Natural killer cell (primary cell): ENCODE data around the gene DDX23. TPM values are rescaled to one million over a fixed set of nuclear protein-coding genes. Genes with fewer than 3 reads are reported as not detected.

Source experiments
- ATAC-seq, 3 donors: fragments of 150-1000 bp in 2 of 3; fragments of 200-7000 bp in 1 of 3; cut with Tn5 transposase; 1 replicate in 1 of 3; 2 replicates in 2 of 3; pipeline ENCODE4 v1.10.0; 2021; ENCODE audit warnings: mild to moderate bottlenecking in 2 of 3, moderate library complexity in 2 of 3
- DNase-seq, 2 donors: peaks; one replicate each; pipeline versions ENCODE4 v3.0.0 to v3.0.0-alpha.2; 2013 to 2021; ENCODE audit warnings: mixed read lengths in 1 of 2
- H3K27ac ChIP-seq: one replicate; pipeline ENCODE4 v1.5.1; 2013; ENCODE audit warnings: mild to moderate bottlenecking, low read length
- H3K27me3 ChIP-seq: one replicate; pipeline ENCODE4 v1.6.1; 2013; ENCODE audit warnings: low read length; ENCODE audit not compliant: control insufficient read depth, insufficient read depth
- H3K36me3 ChIP-seq: one replicate; pipeline ENCODE4 v1.6.1; 2013; ENCODE audit warnings: low read length; ENCODE audit not compliant: control insufficient read depth, insufficient read depth
- H3K4me1 ChIP-seq: one replicate; pipeline ENCODE4 v1.6.1; 2013; ENCODE audit warnings: low read length; ENCODE audit not compliant: control insufficient read depth, insufficient read depth
- H3K4me3 ChIP-seq: one replicate; pipeline ENCODE4 v1.5.1; 2013; ENCODE audit warnings: low read length
- H3K9me3 ChIP-seq: one replicate; pipeline ENCODE4 v1.6.1; 2013; ENCODE audit warnings: low read length; ENCODE audit not compliant: control insufficient read depth, insufficient read depth
- H3K27ac Mint-ChIP-seq, 2 donors: one replicate each; pipeline ENCODE4 v1.8.0; 2022; ENCODE audit warnings: mild to moderate bottlenecking in 2 of 2, mixed read lengths in 2 of 2, moderate library complexity in 1 of 2
- H3K27me3 Mint-ChIP-seq, 2 donors: one replicate each; pipeline ENCODE4 v1.8.0; 2022; ENCODE audit warnings: low read depth in 2 of 2, mixed read lengths in 2 of 2
- H3K36me3 Mint-ChIP-seq: one replicate; pipeline ENCODE4 v1.8.0; 2022; ENCODE audit warnings: mixed read lengths
- H3K4me1 Mint-ChIP-seq, 2 donors: one replicate each; pipeline ENCODE4 v1.8.0; 2022; ENCODE audit warnings: mixed read lengths in 2 of 2
- H3K4me3 Mint-ChIP-seq: one replicate; pipeline ENCODE4 v1.8.0; 2022; ENCODE audit warnings: mild to moderate bottlenecking, moderate library complexity, mixed read lengths
- H3K9me3 Mint-ChIP-seq, 2 donors: one replicate each; pipeline ENCODE4 v1.8.0; 2022; ENCODE audit warnings: mixed read lengths in 2 of 2
- WGBS: methylation state at CpG from one replicate; pipeline ENCODE4 v1.1.7; 2013; ENCODE audit warnings: missing lambda C conversion rate; ENCODE audit not compliant: insufficient coverage; 5-methylcytosine and 5-hydroxymethylcytosine counted together
- intact Hi-C: fragments of 100-400 bp; cut with micrococcal nuclease; formaldehyde crosslinking; loops from one replicate; pipeline ENCODE4 v1.14.2; 2022
- total RNA-seq, 4 donors: library from RNA; stranded (reverse); fragments of 120-200 nt in 1 of 4; gene quantifications; one replicate each; pipeline versions ENCODE4 v1.2.3 to v1.2.4, GENCODE V29; 2013 to 2022
- TF ChIP-seq, protein P1 (sequence below): fragments of 200-600 bp; IDR thresholded peaks from one replicate; pipeline ENCODE4 v1.8.0; 2022; ENCODE audit warnings: antibody characterized with exemption

Gene DDX23
- total RNA-seq, 3 donors from 2014 or later (not counting 1 experiment from before 2014, with no cell fraction given): 96.0 to 123 (median 104) TPM

DNA sequence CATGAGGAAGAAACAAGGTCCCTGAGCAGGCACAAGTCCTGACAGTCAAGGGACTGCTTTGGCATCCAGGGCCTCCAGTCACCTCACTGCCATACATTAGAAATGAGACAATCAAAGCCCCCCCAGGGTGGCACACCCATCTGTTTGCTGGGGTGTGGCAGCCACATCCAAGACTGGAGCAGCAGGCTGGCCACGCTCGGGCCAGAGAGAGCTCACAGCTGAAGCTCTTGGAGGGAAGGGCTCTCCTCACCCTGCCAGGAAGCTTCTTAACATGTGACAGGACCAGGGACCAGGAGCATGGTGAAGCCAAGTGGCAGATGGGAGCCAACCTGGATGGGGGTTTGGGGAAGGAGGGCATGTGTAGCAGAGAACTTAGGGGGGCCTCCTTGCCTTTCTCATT lies 23.7 kb downstream of the DDX23 start:
- H3K4me1 Mint-ChIP-seq: peaks cover 0 to 15% of the 10 kb centered on the region in 2 donors
- H3K4me1 ChIP-seq: no peaks in the 10 kb centered on the region
- intact Hi-C loops: no loop called here
- no peaks in the 10 kb centered on the region for H3K27me3 Mint-ChIP-seq
- TF ChIP-seq, protein P1, sequence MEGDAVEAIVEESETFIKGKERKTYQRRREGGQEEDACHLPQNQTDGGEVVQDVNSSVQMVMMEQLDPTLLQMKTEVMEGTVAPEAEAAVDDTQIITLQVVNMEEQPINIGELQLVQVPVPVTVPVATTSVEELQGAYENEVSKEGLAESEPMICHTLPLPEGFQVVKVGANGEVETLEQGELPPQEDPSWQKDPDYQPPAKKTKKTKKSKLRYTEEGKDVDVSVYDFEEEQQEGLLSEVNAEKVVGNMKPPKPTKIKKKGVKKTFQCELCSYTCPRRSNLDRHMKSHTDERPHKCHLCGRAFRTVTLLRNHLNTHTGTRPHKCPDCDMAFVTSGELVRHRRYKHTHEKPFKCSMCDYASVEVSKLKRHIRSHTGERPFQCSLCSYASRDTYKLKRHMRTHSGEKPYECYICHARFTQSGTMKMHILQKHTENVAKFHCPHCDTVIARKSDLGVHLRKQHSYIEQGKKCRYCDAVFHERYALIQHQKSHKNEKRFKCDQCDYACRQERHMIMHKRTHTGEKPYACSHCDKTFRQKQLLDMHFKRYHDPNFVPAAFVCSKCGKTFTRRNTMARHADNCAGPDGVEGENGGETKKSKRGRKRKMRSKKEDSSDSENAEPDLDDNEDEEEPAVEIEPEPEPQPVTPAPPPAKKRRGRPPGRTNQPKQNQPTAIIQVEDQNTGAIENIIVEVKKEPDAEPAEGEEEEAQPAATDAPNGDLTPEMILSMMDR: no peak
- H3K9me3 ChIP-seq: no peaks in the 10 kb centered on the region
- peaks cover 17% of the 10 kb centered on the region for H3K36me3 Mint-ChIP-seq
- no peak overlapping the region for H3K27ac ChIP-seq
- ATAC-seq (no peak), DNase-seq (no peak)
- H3K4me3 Mint-ChIP-seq: no peak overlapping the region
- H3K27ac Mint-ChIP-seq: no peak overlapping the region
- 98% methylated on average over 2 of the region's 2 CpGs for WGBS
- no peak overlapping the region for H3K4me3 ChIP-seq
- H3K27me3 ChIP-seq: no peaks in the 10 kb centered on the region
- H3K9me3 Mint-ChIP-seq: no peaks in the 10 kb centered on the region
- peaks cover 50% of the 10 kb centered on the region for H3K36me3 ChIP-seq

DNA sequence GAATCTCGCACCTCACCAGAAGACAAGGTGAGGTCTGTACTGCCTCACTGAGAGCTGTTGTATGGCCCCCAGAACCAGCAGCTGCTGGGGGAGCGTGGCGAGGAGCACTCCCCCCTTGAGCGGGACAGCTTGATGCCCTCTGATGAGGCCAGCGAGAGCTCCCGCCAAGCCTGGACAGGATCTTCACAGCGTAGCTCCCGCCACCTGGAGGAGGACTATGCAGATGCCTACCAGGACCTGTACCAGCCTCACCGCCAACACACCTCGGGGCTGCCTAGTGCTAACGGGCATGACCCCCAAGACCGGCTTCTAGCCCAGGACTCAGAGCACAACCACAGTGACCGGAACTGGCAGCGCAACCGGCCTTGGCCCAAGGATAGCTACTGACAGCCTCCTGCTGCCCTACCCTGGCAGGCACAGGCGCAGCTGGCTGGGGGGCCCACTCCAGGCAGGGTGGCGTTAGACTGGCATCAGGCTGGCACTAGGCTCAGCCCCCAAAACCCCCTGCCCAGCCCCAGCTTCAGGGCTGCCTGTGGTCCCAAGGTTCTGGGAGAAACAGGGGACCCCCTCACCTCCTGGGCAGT lies 24.4 kb downstream of the DDX23 start:
- Mint-ChIP-seq H3K4me1 (peaks cover 0 to 15% of the 10 kb centered on the region in 2 donors), H3K4me3 (no peak overlapping the region), H3K36me3 (peaks cover 15% of the 10 kb centered on the region), H3K9me3 (no peaks in the 10 kb centered on the region), H3K27me3 (no peaks in the 10 kb centered on the region), H3K27ac (no peak overlapping the region)
- H3K27ac ChIP-seq: no peak overlapping the region
- TF ChIP-seq, protein P1: no peak
- peaks cover 44% of the 10 kb centered on the region for H3K36me3 ChIP-seq
- 96% methylated on average over 17 of the region's 17 CpGs for WGBS
- no peaks in the 10 kb centered on the region for H3K9me3 ChIP-seq
- no peak for DNase-seq
- H3K4me3 ChIP-seq: no peak overlapping the region
- ATAC-seq: no peak
- no peaks in the 10 kb centered on the region for H3K4me1 ChIP-seq
- intact Hi-C loops: no loop called here
- H3K27me3 ChIP-seq: no peaks in the 10 kb centered on the region

DNA sequence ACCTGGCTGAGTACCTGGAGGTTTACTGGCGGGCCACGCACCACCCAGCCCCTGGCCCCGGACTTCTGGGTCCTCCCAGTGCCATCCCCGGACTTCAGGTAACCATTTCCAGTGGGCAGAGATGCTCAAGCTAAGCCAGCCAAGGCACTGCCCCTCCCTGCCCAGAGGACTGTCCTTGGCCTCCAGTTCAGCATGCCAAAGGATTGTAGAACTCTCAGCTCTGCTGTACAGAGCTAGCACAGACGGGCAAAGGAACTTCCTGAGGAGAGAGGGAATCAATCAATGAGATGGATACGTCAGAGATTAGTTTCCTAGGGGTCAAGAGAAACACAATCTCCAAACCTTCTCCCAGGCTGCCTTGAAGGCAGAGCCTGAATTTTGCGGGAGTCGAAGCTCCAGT lies 24.9 kb downstream of the DDX23 start:
- Mint-ChIP-seq H3K4me3 (no peak overlapping the region), H3K27ac (no peak overlapping the region), H3K27me3 (peaks cover 0 to 6% of the 10 kb centered on the region in 2 donors), H3K36me3 (peaks cover 9% of the 10 kb centered on the region), H3K9me3 (no peaks in the 10 kb centered on the region), H3K4me1 (peaks cover 0 to 15% of the 10 kb centered on the region in 2 donors)
- H3K27ac ChIP-seq: no peak overlapping the region
- peaks cover 38% of the 10 kb centered on the region for H3K36me3 ChIP-seq
- H3K4me1 ChIP-seq: no peaks in the 10 kb centered on the region
- WGBS: 97% methylated on average over 8 of the region's 8 CpGs
- H3K27me3 ChIP-seq: no peaks in the 10 kb centered on the region
- H3K9me3 ChIP-seq: no peaks in the 10 kb centered on the region
- TF ChIP-seq, protein P1: no peak
- DNase-seq (no peak), ATAC-seq (no peak)
- no peak overlapping the region for H3K4me3 ChIP-seq
- intact Hi-C loops: no loop called here
